Measurements from ENCODE around the gene SUGP1.

Gene SUGP1

GRCh38 chr19:19342086-19343015 is 22.0 kb upstream of the SUGP1 start:
- no peak for DNase-seq (ENCODE audit: low read depth)

GRCh38 chr19:19341026-19341425 is 20.7 kb upstream of the SUGP1 start:
- no peak for DNase-seq (ENCODE audit: low read depth)

- no peak for DNase-seq (ENCODE audit: low read depth)
These were observed 17.8 kb upstream of the SUGP1 start for GRCh38 chr19:19338082-19338481.

GRCh38 chr19:19337120-19337519 is 16.8 kb upstream of the SUGP1 start:
- DNase-seq (ENCODE audit: low read depth) = no peak

- no peak for DNase-seq (ENCODE audit: low read depth)
These were observed 16.3 kb upstream of the SUGP1 start for GRCh38 chr19:19336597-19336996.

GRCh38 chr19:19335408-19336158 is 15.3 kb upstream of the SUGP1 start:
- no peak for DNase-seq (ENCODE audit: low read depth)

GRCh38 chr19:19334989-19335344 is 14.7 kb upstream of the SUGP1 start:
- no peak for DNase-seq (ENCODE audit: low read depth)

GRCh38 chr19:19334063-19334988 is 14.0 kb upstream of the SUGP1 start:
- DNase-seq (ENCODE audit: low read depth) = no peak

GRCh38 chr19:19329126-19329525 is 8.8 kb upstream of the SUGP1 start:
- no peak for DNase-seq (ENCODE audit: low read depth)

GRCh38 chr19:19327672-19328071 is 7.4 kb upstream of the SUGP1 start:
- DNase-seq (ENCODE audit: low read depth) = no peak

GRCh38 chr19:19324059-19324770 is 3.9 kb upstream of the SUGP1 start:
- no peak for DNase-seq (ENCODE audit: low read depth)

- no peak for DNase-seq (ENCODE audit: low read depth)
These were observed 850 bp upstream of the SUGP1 start for GRCh38 chr19:19321141-19321577.

- DNase-seq (ENCODE audit: low read depth) = no peak
These were observed 463 bp downstream of the SUGP1 start for GRCh38 chr19:19319732-19320360.

GRCh38 chr19:19316082-19316481 is 4.2 kb downstream of the SUGP1 start:
- DNase-seq (ENCODE audit: low read depth) = no peak

GRCh38 chr19:19315444-19315843 is 4.9 kb downstream of the SUGP1 start:
- no peak for DNase-seq (ENCODE audit: low read depth)

- no peak for DNase-seq (ENCODE audit: low read depth)
These were observed 11.9 kb downstream of the SUGP1 start for GRCh38 chr19:19308373-19308772.

GRCh38 chr19:19306191-19306590 is 14.1 kb downstream of the SUGP1 start:
- DNase-seq (ENCODE audit: low read depth) = no peak

GRCh38 chr19:19305696-19306095 is 14.6 kb downstream of the SUGP1 start:
- no peak for DNase-seq (ENCODE audit: low read depth)

GRCh38 chr19:19305066-19305465 is 15.2 kb downstream of the SUGP1 start:
- DNase-seq (ENCODE audit: low read depth) = no peak

GRCh38 chr19:19304186-19304965 is 15.9 kb downstream of the SUGP1 start:
- DNase-seq (ENCODE audit: low read depth) = no peak
